Endothelial cell of umbilical vein (primary cell): ENCODE results near the gene CDC26. TPM values are rescaled to one million over a fixed set of nuclear protein-coding genes. Genes with fewer than 3 reads are reported as not detected.

Source experiments
- BruUV-seq: library from RNA; stranded (reverse); fragments of 400-500 nt; replicated peaks from 2 replicates; lab custom pipeline; 2021; lab: Mats Ljungman, UMichigan
- CTCF ChIA-PET: fragments of 300-600, 350-600 bp; sonication (Branson Sonifier 250); formaldehyde crosslinking; loops from one replicate; lab custom pipeline; 2021; ENCODE audit warnings: antibody characterized with exemption, inconsistent platforms; lab: Charles Lee
- POLR2A ChIA-PET: fragments of 300-600, 350-600 bp; sonication (Branson Sonifier 250); formaldehyde crosslinking; loops from one replicate; lab custom pipeline; 2021; ENCODE audit warnings: antibody characterized with exemption, inconsistent platforms; lab: Charles Lee
- DNase-seq: peaks from one replicate; pipeline ENCODE4 v3.0.0-alpha.2; 2011; ENCODE audit warnings: low read depth, low spot score
- FAIRE-seq: peaks from 2 replicates; lab custom pipeline; 2011; peaks lifted over from hg19 to GRCh38; lab: Jason Lieb, UNC
- H2AFZ ChIP-seq: 2 replicates; pipeline ENCODE4 v1.6.0; 2012; ENCODE audit warnings: low read depth, low read length, control low read depth, inconsistent platforms
- H3K27ac ChIP-seq: 2 replicates; pipeline ENCODE4 v1.5.1; 2011; ENCODE audit warnings: low read depth, mild to moderate bottlenecking, control low read depth, low read length, moderate library complexity; ENCODE audit not compliant: insufficient read depth
- H3K27me3 ChIP-seq, 2 experiments: 2 replicates each; pipeline versions ENCODE4 v1.6.0 to v1.6.1; 2011; ENCODE audit warnings: low read length in 2 of 2, mixed read lengths in 1 of 2; ENCODE audit not compliant: control insufficient read depth in 2 of 2, insufficient read depth in 2 of 2
- H3K36me3 ChIP-seq, 2 experiments: 2 replicates in 1 of 2; 3 replicates in 1 of 2; pipeline ENCODE4 v1.5.1; 2011; ENCODE audit warnings: low read length in 2 of 2, mild to moderate bottlenecking in 1 of 2, moderate library complexity in 1 of 2; ENCODE audit not compliant: control insufficient read depth in 2 of 2, insufficient read depth in 2 of 2; ENCODE audit errors: extremely low read depth in 1 of 2
- H3K4me1 ChIP-seq: 3 replicates; pipeline ENCODE4 v1.5.1; 2011; ENCODE audit warnings: mild to moderate bottlenecking, low read length; ENCODE audit not compliant: control insufficient read depth, insufficient read depth; ENCODE audit errors: extremely low read depth
- H3K4me2 ChIP-seq: 2 replicates; pipeline ENCODE4 v1.6.1; 2011; ENCODE audit warnings: low read length, control low read depth, mixed read lengths; ENCODE audit not compliant: insufficient read depth
- H3K4me3 ChIP-seq, 3 experiments: fragments of 200-600 bp in 1 of 3; sonication (generic), shearing (Covaris generic) in 1 of 3; replicated peaks in 1 of 3; 2 replicates each; pipeline ENCODE4 v1.5.1; 2011 to 2016; ENCODE audit warnings: control low read depth in 3 of 3, low read length in 3 of 3, mild to moderate bottlenecking in 2 of 3, inconsistent platforms in 1 of 3, low read depth in 1 of 3, moderate library complexity in 1 of 3; ENCODE audit not compliant: insufficient read depth in 1 of 3
- H3K79me2 ChIP-seq: 2 replicates; pipeline ENCODE4 v1.6.0; 2012; ENCODE audit warnings: low read length, inconsistent platforms; ENCODE audit not compliant: control insufficient read depth, insufficient read depth
- H3K9ac ChIP-seq: replicated peaks from 2 replicates; pipeline ENCODE3; 2011; ENCODE audit warnings: low read length, control low read depth; ENCODE audit not compliant: insufficient read depth; ENCODE audit errors: extremely low read depth
- H3K9me1 ChIP-seq: replicated peaks from 3 replicates; pipeline ENCODE4 v1.6.0; 2011; ENCODE audit warnings: mild to moderate bottlenecking, low read length; ENCODE audit not compliant: control insufficient read depth, insufficient read depth; ENCODE audit errors: extremely low read depth
- H3K9me3 ChIP-seq: replicated peaks from 2 replicates; pipeline ENCODE4 v1.5.1; 2012; ENCODE audit warnings: low read length, inconsistent platforms; ENCODE audit not compliant: control insufficient read depth, insufficient read depth
- H4K20me1 ChIP-seq: replicated peaks from 2 replicates; pipeline ENCODE3; 2011; ENCODE audit warnings: mild to moderate bottlenecking, low read length; ENCODE audit not compliant: control insufficient read depth, insufficient read depth; ENCODE audit errors: extremely low read depth
- CTCF ChIP-seq, 2 donors: IDR thresholded peaks; 1 replicate in 1 of 2; 2 replicates in 1 of 2; pipeline ENCODE4 v1.5.1; 2011; ENCODE audit warnings: low read length in 2 of 2, mild to moderate bottlenecking in 2 of 2, moderate library complexity in 2 of 2, control low read depth in 1 of 2, inconsistent platforms in 1 of 2, low read depth in 1 of 2; ENCODE audit not compliant: insufficient read depth in 1 of 2; ENCODE audit errors: extremely low read depth in 1 of 2
- EZH2 ChIP-seq: IDR thresholded peaks from 2 replicates; pipeline ENCODE4 v1.6.1; 2012; ENCODE audit warnings: borderline replicate concordance, low read depth, mild to moderate bottlenecking, moderate library complexity, low read length, inconsistent platforms; ENCODE audit not compliant: severe bottlenecking
- FOS ChIP-seq: IDR thresholded peaks from 2 replicates; pipeline ENCODE4 v1.6.1; 2011; ENCODE audit warnings: mild to moderate bottlenecking, low read length, moderate library complexity, borderline replicate concordance; ENCODE audit not compliant: insufficient read depth
- GATA2 ChIP-seq: IDR thresholded peaks from 2 replicates; pipeline ENCODE4 v1.7.0; 2011; ENCODE audit warnings: low read depth, mild to moderate bottlenecking, moderate library complexity, mixed read lengths, low read length; ENCODE audit not compliant: insufficient read length, insufficient read depth
- JUN ChIP-seq: IDR thresholded peaks from 2 replicates; pipeline ENCODE4 v1.6.1; 2011; ENCODE audit warnings: borderline replicate concordance, low read depth; ENCODE audit not compliant: insufficient read length, insufficient read depth
- MAX ChIP-seq: IDR thresholded peaks from 2 replicates; pipeline ENCODE4 v1.6.1; 2011; ENCODE audit not compliant: insufficient read depth, insufficient read length
- MYC ChIP-seq: IDR thresholded peaks from one replicate; pipeline ENCODE4 v1.6.1; 2011; ENCODE audit warnings: mild to moderate bottlenecking, low read depth, low read length
- POLR2A ChIP-seq: IDR thresholded peaks from 2 replicates; pipeline ENCODE4 v1.6.1; 2012; ENCODE audit warnings: low read depth, mild to moderate bottlenecking, control low read depth, low read length
- POLR2AphosphoS5 ChIP-seq: IDR thresholded peaks from 2 replicates; pipeline ENCODE4 v1.6.1; 2012; ENCODE audit warnings: low read depth, mild to moderate bottlenecking, control low read depth, low read length, moderate library complexity; ENCODE audit not compliant: insufficient read depth
- dilution Hi-C: fragments of 300-500 bp; cut with MboI; formaldehyde crosslinking; loops from one replicate; pipeline ENCODE4 v1.15.0; 2019; ENCODE audit warnings: low sequenced_read_pairs; ENCODE audit not compliant: extremely low pct_ligation_motif_present
- intact Hi-C: fragments of 100-400 bp; cut with micrococcal nuclease; formaldehyde crosslinking; loops from one replicate; pipeline ENCODE4 v1.10.0; 2022
- polyA plus RNA-seq, 4 experiments: library from polyadenylated mRNA; depleted of rRNA in 3 of 4; stranded (reverse) in 3 of 4; unstranded in 1 of 4; fragments of >200 nt; gene quantifications; 2 replicates each; pipeline versions ENCODE4 v1.2.1 to v1.2.3, GENCODE V29; 2011 to 2012; ENCODE audit warnings: missing spikeins in 1 of 4
- total RNA-seq: library from RNA; stranded (reverse); gene quantifications from 2 replicates; pipeline ENCODE4 v1.2.3, GENCODE V29; 2021

Gene CDC26
- total and polyA plus RNA-seq, 2 donors (not counting 3 experiments of a cell fraction or from before 2014, with no cell fraction given) = 25.7 to 36.9 TPM

GRCh38 chr9:113261917-113262671 is 13.3 kb downstream of the CDC26 start:
- H3K27ac ChIP-seq = no peak overlapping the region
- H4K20me1 ChIP-seq = no peaks in the 10 kb centered on the region
- POLR2A ChIA-PET = no interaction called here
- H3K9me3 ChIP-seq = no peaks in the 10 kb centered on the region
- DNase-seq = no peak
- no peak for FAIRE-seq
- H3K27me3 ChIP-seq = no peaks in the 10 kb centered on the region
- H3K79me2 ChIP-seq = no peaks in the 10 kb centered on the region
- H3K4me2 ChIP-seq = no peak overlapping the region
- no peaks in the 10 kb centered on the region for H3K4me1 ChIP-seq
- BruUV-seq = no TSS peak
- no peaks in the 10 kb centered on the region for H3K9me1 ChIP-seq
- peaks cover 5 to 10% of the 10 kb centered on the region in 2 experiments for H3K36me3 ChIP-seq
- no peak overlapping the region for H2AFZ ChIP-seq
- no peak for TF ChIP-seq POLR2A
- TF ChIP-seq MAX = no peak
- no peak for TF ChIP-seq CTCF (IDR thresholded peaks at IDR 0.05; ENCODE audit: extremely low read depth in 1 of 2, insufficient read depth in 1 of 2, low read depth in 1 of 2, low read length in 2 of 2)
- no peak for TF ChIP-seq MYC
- TF ChIP-seq FOS = no peak
- TF ChIP-seq GATA2 = no peak
- TF ChIP-seq POLR2AphosphoS5 = no peak
- TF ChIP-seq JUN = no peak
- TF ChIP-seq EZH2 = no peak
- no peak overlapping the region for H3K4me3 ChIP-seq
- CTCF ChIA-PET = interaction anchor here (0.5 kb wide), 1 partner anchor 1418 kb away, joined by 3 read pairs; no protein-coding TSS in a partner anchor
- intact Hi-C loops (no loop called here), dilution Hi-C loops (no loop called here)
- no peak overlapping the region for H3K9ac ChIP-seq
